Esophagus squamous epithelium (tissue), 4 donors: ENCODE measurements around the gene RCOR1.

Experiments
- POLR2A ChIP-seq, 4 donors: fragments of 450-650 bp; IDR thresholded peaks; one replicate each; pipeline ENCODE4 v1.6.1; 2017; ENCODE audit warnings: antibody characterized with exemption in 4 of 4, mild to moderate bottlenecking in 4 of 4, moderate library complexity in 3 of 4
- TF ChIP-seq, protein P1 (sequence below), 6 experiments: fragments of 450-650 bp in 4 of 6; fragments of 200-600 bp in 2 of 6; sonication (generic) in 2 of 6; IDR thresholded peaks; one replicate each; pipeline ENCODE4 v1.5.1; 2016 to 2019; ENCODE audit warnings: antibody characterized with exemption in 6 of 6, mild to moderate bottlenecking in 4 of 6, moderate library complexity in 4 of 6

DNA sequence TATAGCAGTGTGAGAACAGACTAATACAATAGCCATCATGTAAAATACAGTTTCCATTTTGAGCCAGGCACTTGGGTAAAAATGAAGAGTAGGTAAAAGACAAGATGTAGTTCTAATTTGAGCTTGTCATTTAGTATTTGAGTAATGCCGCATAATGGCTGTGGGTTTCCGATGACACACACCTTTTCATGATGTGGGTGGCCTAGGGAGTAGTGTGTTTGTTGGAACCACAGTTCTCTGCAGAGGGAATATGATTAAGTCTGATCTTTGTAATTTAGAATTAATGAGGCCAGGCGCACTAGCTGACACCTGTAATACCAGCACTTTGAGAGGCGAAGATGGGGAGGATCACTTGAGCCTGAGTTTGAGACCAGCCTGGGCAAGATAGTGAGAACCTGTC lies 61.8 kb downstream of the RCOR1 start:
- TF ChIP-seq, protein P1, sequence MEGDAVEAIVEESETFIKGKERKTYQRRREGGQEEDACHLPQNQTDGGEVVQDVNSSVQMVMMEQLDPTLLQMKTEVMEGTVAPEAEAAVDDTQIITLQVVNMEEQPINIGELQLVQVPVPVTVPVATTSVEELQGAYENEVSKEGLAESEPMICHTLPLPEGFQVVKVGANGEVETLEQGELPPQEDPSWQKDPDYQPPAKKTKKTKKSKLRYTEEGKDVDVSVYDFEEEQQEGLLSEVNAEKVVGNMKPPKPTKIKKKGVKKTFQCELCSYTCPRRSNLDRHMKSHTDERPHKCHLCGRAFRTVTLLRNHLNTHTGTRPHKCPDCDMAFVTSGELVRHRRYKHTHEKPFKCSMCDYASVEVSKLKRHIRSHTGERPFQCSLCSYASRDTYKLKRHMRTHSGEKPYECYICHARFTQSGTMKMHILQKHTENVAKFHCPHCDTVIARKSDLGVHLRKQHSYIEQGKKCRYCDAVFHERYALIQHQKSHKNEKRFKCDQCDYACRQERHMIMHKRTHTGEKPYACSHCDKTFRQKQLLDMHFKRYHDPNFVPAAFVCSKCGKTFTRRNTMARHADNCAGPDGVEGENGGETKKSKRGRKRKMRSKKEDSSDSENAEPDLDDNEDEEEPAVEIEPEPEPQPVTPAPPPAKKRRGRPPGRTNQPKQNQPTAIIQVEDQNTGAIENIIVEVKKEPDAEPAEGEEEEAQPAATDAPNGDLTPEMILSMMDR (IDR thresholded peaks at IDR 0.05): no peak
- no peak for TF ChIP-seq POLR2A (IDR thresholded peaks at IDR 0.05)
